Dedifferentiated amniotic fluid mesenchymal stem cell (primary cell): Measurements from ENCODE around the gene ST3GAL3.

Experiments used
- DNase-seq: peaks from one replicate; pipeline ENCODE4 v3.0.0-alpha.2; 2016; ENCODE audit errors: extremely low spot score

The ST3GAL3 gene

DNA sequence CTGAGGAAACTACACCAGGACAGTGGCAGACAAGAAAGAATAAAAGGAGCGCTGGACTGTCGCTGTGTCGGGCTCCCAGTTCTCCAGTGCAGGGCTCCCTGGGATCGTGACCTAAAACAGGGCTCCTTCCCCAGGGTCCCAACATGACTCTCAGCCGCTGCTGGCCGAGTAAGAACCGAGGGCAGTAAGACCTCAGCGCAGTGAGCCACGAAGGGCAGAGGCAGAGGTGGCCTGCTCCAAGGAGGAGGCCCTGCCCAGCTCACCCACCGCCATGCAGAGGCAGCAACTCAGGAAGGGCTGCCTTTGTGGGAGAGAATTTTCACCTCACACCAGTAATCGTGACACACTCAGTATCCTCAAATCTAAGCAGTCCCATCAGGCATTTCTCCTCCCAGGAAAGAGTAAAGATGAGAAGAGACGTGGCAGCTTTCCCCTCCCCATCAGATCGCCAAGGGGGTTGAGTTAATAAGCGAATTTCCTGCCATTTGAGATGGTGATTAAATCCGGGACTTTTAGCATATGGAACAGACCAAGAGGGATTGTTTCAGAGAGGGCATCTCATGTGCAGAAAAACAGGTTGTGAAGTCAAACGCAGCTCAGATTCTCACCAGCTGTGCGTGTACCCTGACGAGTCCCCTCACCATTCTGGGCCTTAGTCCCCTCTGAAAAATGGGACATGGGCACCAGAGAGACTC lies 206.5 kb downstream of the ST3GAL3 start:
- no peak for DNase-seq

DNA sequence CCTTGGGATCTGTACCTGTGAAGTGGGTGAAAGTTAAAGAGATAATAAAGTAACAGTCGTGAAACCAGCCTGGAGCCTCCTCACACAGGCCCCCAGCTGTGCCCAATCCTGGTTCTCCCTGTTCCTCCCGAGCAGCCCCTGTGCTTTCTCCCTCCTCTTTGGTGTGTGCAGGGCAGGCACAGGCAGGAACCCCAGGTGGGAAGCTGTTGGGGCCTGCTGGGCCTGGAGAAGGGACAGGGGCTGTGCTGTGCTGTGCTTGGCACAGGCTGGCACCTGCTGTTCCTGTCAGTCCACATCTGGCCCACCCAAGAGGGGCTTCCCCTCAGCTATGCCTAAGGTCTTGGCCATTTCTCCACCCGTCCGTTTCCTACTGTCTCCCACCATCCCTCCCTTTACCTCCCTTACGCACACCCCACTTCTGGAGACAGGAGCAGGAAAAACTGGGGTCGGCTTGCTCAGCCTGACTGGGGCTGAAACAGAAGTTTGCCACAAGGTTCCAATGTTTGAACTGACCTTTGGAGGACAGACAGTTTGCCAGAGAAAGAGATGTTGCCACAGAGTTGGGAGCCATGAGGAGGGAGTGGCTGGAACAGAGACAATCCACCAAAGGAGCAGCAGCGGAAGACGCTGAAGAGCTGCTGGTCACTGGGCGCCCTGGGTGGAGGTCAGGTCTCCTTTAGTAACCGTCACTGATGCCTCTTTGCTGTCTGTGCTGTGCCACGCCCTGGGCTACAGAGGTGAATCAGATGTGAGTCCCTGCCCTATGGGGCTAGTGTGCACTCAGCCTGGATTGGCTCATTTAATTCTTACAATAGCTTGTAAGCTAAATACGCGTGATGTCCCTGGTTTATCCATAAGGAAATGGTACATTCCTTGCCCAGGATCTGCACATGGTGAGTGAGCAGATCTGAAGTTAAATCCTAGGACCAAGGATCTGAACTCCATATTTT lies 207.5 kb downstream of the ST3GAL3 start:
- no peak for DNase-seq

GRCh38 chr1:43919906-43920305 lies 212.6 kb downstream of the ST3GAL3 start:
- DNase-seq: no peak

DNA sequence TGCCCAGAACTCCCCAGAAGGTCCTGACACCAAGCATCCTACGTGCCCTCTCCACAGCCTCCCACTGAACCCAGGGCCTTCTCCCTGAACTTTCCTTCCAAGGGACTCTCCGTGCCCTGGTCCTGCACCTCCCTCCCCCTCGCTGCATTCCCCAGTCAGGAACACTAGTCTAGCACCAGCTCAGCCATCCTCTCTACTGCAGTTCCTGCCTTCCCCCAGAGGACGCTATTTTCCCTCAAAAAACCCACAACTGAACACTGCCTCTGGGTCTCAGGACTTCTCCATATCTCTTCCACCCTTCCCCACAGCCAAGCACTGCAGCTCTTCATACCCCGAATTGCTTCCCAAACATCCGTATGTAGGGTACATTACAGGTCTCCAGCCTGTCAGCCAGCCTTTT lies 213.7 kb downstream of the ST3GAL3 start:
- no peak for DNase-seq

DNA sequence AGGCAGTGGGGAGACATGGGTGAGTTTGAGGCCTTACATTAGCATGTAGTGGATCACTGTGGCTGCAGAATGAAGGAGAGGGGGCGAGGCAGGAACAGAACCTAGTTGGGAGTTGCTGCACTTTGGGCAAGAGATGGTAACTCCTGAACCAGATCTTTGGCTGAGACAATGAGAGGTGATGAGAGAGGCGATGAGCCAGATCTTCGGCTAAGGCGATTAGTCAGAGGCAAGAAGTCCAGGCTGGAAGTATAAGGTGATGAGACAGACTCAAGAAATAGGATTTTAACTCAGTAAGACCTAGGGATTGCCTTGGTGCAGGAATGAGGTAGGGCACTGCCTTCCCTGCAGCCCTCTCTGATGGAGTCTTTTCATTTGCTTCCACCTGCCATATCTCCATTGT lies 217.2 kb downstream of the ST3GAL3 start:
- no peak for DNase-seq

DNA sequence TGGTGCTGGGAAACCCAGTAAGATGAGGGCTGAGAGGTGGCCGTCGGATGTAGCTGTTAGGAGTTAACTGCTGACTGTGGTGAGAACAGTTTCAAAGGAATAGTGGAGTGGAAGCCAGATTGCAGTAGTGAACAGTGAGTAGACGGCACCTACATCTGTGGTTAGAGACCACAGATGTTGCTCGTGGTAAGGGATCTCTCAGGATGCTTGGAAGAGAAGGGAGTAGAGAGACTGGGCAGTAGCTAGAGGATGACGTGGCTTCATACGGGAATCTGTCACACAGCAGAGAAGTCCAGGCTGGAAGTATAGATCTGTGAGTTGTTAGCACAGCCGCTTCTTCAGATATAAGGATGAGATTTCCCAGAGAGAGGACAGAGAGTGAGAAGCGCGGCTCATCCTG lies 218.5 kb downstream of the ST3GAL3 start:
- DNase-seq: no peak

- no peak for DNase-seq
These were observed 223.0 kb downstream of the ST3GAL3 start for GRCh38 chr1:43930168-43930948.

GRCh38 chr1:43930949-43931275 lies 223.6 kb downstream of the ST3GAL3 start:
- DNase-seq: no peak

DNA sequence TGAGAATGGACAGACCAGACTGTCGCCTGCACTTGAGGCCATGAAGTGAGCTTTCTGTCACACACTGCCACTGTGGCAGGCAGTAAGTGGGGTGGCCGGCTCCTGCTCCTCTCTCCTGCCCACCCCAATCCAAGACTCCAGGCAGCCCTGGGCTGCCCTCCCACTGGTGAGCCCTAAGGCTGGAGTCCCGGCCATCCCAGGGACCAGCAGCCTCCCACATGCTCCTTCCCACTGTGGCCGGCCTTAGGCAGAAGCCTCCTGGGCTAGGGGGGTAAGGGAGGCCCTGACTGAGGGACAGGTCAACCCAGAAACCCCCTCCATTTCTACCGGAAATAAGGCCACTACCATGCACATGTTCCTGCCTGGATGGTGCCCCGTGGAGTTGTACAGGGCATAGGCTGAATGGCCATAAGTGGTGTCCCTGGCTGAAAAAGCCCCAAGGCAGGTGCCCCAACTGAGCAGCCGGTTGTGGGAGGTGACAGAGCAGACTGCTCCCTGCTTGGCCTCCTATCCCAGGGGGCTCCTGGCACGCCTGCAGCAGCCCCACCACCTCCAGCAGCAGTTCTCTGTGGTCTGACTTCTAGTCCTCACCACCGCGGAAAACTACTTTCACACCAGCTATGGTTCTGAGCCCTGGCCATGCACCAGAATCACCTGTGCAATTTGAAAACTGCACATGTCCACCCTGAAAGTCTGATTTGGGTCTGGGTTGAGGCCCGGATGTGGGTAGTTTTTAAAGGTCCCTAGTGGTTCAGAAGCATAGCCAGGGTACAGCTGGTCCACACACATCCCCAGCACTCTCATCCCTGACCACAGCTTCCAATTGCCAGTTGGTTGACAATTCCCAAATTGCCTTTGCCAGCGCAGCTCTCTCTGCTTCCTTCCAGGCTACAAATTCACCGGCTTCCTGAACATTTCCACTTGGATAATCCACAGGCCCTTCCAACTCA lies 224.7 kb downstream of the ST3GAL3 start:
- DNase-seq: no peak

- peak; percentile 36 for DNase-seq
These were observed 225.6 kb downstream of the ST3GAL3 start for GRCh38 chr1:43932786-43933385.

- DNase-seq: no peak
These were observed 226.2 kb downstream of the ST3GAL3 start, which contains the start of gene ARTN for GRCh38 chr1:43933386-43934100. ARTN (plus strand) TSS chr1:43933801; CDS start chr1:43935657, 1,856 bp downstream.

- DNase-seq: peak; percentile 44
These were observed 227.0 kb downstream of the ST3GAL3 start for GRCh38 chr1:43934101-43934985.

GRCh38 chr1:43934986-43935324 lies 227.6 kb downstream of the ST3GAL3 start:
- no peak for DNase-seq

GRCh38 chr1:43935711-43936427 lies 228.5 kb downstream of the ST3GAL3 start:
- no peak for DNase-seq

GRCh38 chr1:43936431-43937151 lies 229.3 kb downstream of the ST3GAL3 start:
- DNase-seq: no peak

GRCh38 chr1:43937179-43937865 lies 230.0 kb downstream of the ST3GAL3 start:
- no peak for DNase-seq

DNA sequence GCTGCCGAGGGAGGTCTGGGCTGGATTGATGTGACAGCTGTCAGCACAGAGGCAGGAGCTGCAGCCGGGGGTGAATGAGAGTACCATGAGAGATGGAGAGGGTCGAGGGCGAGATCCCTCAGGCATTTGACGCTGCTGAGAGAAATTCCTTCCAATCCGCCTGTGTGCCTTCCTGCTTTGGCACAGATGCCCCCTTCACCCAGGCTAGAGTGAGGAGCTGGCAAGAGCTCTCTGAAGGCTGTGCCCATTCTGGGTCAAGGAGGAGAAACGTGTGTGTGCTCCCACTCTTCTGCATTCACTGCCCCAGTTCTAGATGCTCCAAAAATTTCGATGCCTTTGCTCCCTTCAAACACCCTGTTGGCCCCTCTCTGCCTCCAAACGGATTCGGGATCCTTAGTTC lies 231.0 kb downstream of the ST3GAL3 start:
- no peak for DNase-seq
